ENCODE data around the gene COG3. TPM values are rescaled to one million over a fixed set of nuclear protein-coding genes. Genes with fewer than 3 reads are reported as not detected.

The COG3 gene
- total RNA-seq, 1 experiment from 2014 or later, result 20.3 TPM

DNA sequence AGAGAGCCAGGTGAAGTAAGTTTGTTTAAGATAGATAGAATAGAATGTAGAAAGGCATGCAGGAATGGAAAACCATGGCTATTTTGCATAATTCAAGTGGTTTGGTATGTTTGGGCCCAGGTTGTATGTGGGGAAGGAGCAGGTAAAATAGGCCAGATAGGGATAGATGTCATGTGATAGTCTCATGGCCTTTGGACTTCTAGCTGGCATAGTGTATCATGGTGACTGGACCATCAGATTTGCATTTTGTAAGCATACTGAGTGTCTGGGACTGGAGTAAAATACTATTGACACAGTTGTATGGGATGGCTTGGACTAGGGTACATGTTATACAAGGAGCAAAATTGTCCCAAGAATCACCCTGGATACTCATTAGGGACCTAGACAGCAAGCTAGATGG lies 38.9 kb downstream of the COG3 start:
- ChIA-PET POLR2A (ENCODE audit: low non-redundant PET) (no interaction called here), CTCF (no interaction called here)
- H3K9me3 ChIP-seq (ENCODE audit: low read depth, low read length, poor library complexity, severe bottlenecking), result no peaks in the 10 kb centered on the region
- H3K4me3 ChIP-seq (ENCODE audit: low read depth, low read length, poor library complexity, severe bottlenecking), result no peak overlapping the region
- DNase-seq (ENCODE audit: low spot score), result no peak
- H3K4me1 ChIP-seq (ENCODE audit: insufficient read depth, low read length, poor library complexity, severe bottlenecking), result peaks cover 9% of the 10 kb centered on the region
- no peaks in the 10 kb centered on the region for H3K27me3 ChIP-seq (replicated peaks; ENCODE audit: insufficient read depth, low read depth, low read length, poor library complexity)
- no peak for TF ChIP-seq EZH2 (IDR thresholded peaks at IDR 0.05; ENCODE audit: borderline replicate concordance, low read depth, low read length, poor library complexity, severe bottlenecking)
- TF ChIP-seq, protein P1, sequence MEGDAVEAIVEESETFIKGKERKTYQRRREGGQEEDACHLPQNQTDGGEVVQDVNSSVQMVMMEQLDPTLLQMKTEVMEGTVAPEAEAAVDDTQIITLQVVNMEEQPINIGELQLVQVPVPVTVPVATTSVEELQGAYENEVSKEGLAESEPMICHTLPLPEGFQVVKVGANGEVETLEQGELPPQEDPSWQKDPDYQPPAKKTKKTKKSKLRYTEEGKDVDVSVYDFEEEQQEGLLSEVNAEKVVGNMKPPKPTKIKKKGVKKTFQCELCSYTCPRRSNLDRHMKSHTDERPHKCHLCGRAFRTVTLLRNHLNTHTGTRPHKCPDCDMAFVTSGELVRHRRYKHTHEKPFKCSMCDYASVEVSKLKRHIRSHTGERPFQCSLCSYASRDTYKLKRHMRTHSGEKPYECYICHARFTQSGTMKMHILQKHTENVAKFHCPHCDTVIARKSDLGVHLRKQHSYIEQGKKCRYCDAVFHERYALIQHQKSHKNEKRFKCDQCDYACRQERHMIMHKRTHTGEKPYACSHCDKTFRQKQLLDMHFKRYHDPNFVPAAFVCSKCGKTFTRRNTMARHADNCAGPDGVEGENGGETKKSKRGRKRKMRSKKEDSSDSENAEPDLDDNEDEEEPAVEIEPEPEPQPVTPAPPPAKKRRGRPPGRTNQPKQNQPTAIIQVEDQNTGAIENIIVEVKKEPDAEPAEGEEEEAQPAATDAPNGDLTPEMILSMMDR (conservative IDR thresholded peaks at IDR 0.05; ENCODE audit: low read depth, low read length), result no peak
- BruUV-seq (replicated peaks), result no TSS peak
- intact Hi-C loops (cut with micrococcal nuclease; ENCODE audit: unreplicated experiment), result no loop called here
- H3K27ac ChIP-seq (ENCODE audit: low read depth, low read length, poor library complexity, severe bottlenecking), result no peak overlapping the region
- H3K36me3 ChIP-seq (ENCODE audit: insufficient read depth, low read length, poor library complexity, severe bottlenecking), result peaks cover 24% of the 10 kb centered on the region

DNA sequence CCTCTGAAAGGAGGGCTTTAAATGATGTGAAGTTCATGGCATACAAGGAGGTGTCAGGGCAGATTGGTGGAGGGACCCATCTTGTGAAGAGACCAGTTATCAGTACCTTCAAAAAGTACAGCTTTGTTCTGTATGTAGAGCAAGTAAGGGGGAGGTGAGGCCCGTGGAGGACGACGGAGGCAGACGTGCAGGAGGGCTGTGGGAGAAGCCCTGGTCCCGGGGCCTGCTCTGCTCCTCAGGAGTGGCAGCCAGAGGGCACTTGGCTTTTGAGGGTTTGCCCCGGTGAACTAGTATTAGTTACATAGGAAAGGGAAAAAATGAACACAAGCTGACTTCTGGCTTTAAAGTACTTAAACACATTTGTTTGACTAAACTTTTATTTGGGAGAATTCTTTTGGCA lies 42.1 kb downstream of the COG3 start:
- Histone ChIP-seq H3K36me3 (ENCODE audit: insufficient read depth, low read length, poor library complexity, severe bottlenecking) (peaks cover 26% of the 10 kb centered on the region), H3K27ac (ENCODE audit: low read depth, low read length, poor library complexity, severe bottlenecking) (no peak overlapping the region), H3K4me1 (ENCODE audit: insufficient read depth, low read length, poor library complexity, severe bottlenecking) (peaks cover 19% of the 10 kb centered on the region), H3K27me3 (replicated peaks; ENCODE audit: insufficient read depth, low read depth, low read length, poor library complexity) (no peaks in the 10 kb centered on the region), H3K4me3 (ENCODE audit: low read depth, low read length, poor library complexity, severe bottlenecking) (no peak overlapping the region), H3K9me3 (ENCODE audit: low read depth, low read length, poor library complexity, severe bottlenecking) (no peaks in the 10 kb centered on the region)
- CTCF ChIA-PET, result no interaction called here
- no TSS peak for BruUV-seq (replicated peaks)
- no peak for DNase-seq (ENCODE audit: low spot score)
- no peak for TF ChIP-seq EZH2 (IDR thresholded peaks at IDR 0.05; ENCODE audit: borderline replicate concordance, low read depth, low read length, poor library complexity, severe bottlenecking)
- TF ChIP-seq, protein P1 (conservative IDR thresholded peaks at IDR 0.05; ENCODE audit: low read depth, low read length), result no peak
- POLR2A ChIA-PET (ENCODE audit: low non-redundant PET), result no interaction called here
- intact Hi-C loops (cut with micrococcal nuclease; ENCODE audit: unreplicated experiment), result no loop called here

DNA sequence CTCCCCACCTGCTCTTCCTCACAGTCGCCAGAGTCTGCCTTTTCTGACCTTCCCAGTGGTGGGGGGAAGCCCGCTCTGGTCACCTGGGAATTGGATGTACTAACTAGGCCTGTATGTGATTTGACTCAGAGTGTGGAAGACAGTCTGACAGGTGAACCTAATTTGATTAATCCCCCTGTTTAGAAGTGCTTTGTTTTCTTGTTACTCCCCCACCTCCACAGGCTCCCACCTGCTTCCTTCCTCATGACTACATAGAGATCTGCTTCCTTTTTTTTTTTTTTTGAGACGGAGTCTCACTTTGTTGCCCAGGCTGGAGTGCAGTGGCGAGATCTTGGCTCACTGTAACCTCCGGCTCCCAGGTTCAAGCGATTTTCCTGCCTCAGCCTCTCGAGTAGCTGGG lies 44.0 kb downstream of the COG3 start:
- H3K4me3 ChIP-seq (ENCODE audit: low read depth, low read length, poor library complexity, severe bottlenecking), result no peak overlapping the region
- H3K36me3 ChIP-seq (ENCODE audit: insufficient read depth, low read length, poor library complexity, severe bottlenecking), result peaks cover 34% of the 10 kb centered on the region
- H3K9me3 ChIP-seq (ENCODE audit: low read depth, low read length, poor library complexity, severe bottlenecking), result no peaks in the 10 kb centered on the region
- H3K27me3 ChIP-seq (replicated peaks; ENCODE audit: insufficient read depth, low read depth, low read length, poor library complexity), result no peaks in the 10 kb centered on the region
- POLR2A ChIA-PET (ENCODE audit: low non-redundant PET), result no interaction called here
- peaks cover 21% of the 10 kb centered on the region for H3K4me1 ChIP-seq (ENCODE audit: insufficient read depth, low read length, poor library complexity, severe bottlenecking)
- CTCF ChIA-PET, result no interaction called here
- H3K27ac ChIP-seq (ENCODE audit: low read depth, low read length, poor library complexity, severe bottlenecking), result no peak overlapping the region
- no TSS peak for BruUV-seq (replicated peaks)
- no peak for DNase-seq (ENCODE audit: low spot score)
- TF ChIP-seq EZH2 (IDR thresholded peaks at IDR 0.05; ENCODE audit: borderline replicate concordance, low read depth, low read length, poor library complexity, severe bottlenecking), result no peak
- TF ChIP-seq, protein P1 (conservative IDR thresholded peaks at IDR 0.05; ENCODE audit: low read depth, low read length), result no peak
- intact Hi-C loops (cut with micrococcal nuclease; ENCODE audit: unreplicated experiment), result no loop called here
